WERI-Rb-1 (cell line): ENCODE results near the gene SFMBT2.

Experiments
- DNase-seq: peaks from one replicate; pipeline ENCODE4 v3.0.0-alpha.2; 2020
- H3K27ac ChIP-seq: fragments of 250-450 bp; sonication (Bioruptor Pico); 2 replicates; pipeline ENCODE4 v1.5.1; 2020; ENCODE audit warnings: mild to moderate bottlenecking, moderate library complexity
- H3K27me3 ChIP-seq: fragments of 250-450 bp; sonication (Bioruptor Pico); 2 replicates; pipeline ENCODE4 v1.5.1; 2021; ENCODE audit warnings: mild to moderate bottlenecking, low read depth, moderate library complexity; ENCODE audit not compliant: insufficient read depth, severe bottlenecking
- H3K36me3 ChIP-seq: fragments of 250-450 bp; sonication (Bioruptor Pico); 2 replicates; pipeline ENCODE4 v1.5.1; 2020; ENCODE audit warnings: mild to moderate bottlenecking, moderate library complexity
- H3K4me3 ChIP-seq: 2 replicates; pipeline ENCODE4 v1.5.1; 2011; ENCODE audit warnings: low read depth, mild to moderate bottlenecking, control low read depth, low read length
- H3K9me3 ChIP-seq: fragments of 250-450 bp; sonication (Bioruptor Pico); 2 replicates; pipeline ENCODE4 v1.5.1; 2021; ENCODE audit warnings: mild to moderate bottlenecking, moderate library complexity; ENCODE audit not compliant: severe bottlenecking
- TF ChIP-seq, protein P1 (sequence below): IDR thresholded peaks from 2 replicates; pipeline ENCODE4 v1.5.1; 2011; ENCODE audit warnings: low read depth, mild to moderate bottlenecking, control low read depth, inconsistent platforms, low read length

Gene SFMBT2

DNA sequence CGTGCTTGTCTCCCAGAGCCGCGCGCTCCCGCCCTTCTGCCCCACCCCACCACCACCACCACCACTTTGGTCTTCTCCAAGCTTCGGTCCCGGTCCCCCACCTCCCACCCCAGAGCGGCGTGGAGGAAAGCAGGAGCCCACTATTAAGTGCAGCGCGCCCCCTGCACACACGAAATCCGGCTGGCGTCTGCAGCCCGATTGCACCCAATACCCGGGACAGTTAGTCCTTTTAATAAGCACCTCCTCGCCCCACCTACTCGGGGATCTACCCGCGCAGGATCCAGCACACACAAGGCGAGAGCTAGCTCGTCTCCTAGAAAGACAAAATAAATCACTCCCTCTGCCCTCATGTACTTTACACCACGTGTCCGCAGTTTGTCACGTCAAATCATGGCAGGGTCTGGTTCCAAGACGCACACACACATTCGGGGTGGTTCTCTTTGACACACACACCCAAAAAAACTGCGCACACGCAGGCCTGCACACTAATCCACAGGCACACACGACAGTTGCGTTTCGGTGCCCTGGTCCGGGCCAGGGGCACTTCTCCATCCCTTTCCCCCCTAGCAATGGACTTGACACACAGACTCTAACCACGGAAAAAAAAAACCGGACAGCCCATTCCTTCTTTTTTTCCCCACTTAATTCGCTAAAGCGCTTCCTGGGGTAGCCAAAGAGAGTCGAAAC lies 1.6 kb downstream of the SFMBT2 start:
- H3K27me3 ChIP-seq: peaks cover 26% of the 10 kb centered on the region
- H3K4me3 ChIP-seq: no peak overlapping the region
- no peak for DNase-seq
- TF ChIP-seq, protein P1, sequence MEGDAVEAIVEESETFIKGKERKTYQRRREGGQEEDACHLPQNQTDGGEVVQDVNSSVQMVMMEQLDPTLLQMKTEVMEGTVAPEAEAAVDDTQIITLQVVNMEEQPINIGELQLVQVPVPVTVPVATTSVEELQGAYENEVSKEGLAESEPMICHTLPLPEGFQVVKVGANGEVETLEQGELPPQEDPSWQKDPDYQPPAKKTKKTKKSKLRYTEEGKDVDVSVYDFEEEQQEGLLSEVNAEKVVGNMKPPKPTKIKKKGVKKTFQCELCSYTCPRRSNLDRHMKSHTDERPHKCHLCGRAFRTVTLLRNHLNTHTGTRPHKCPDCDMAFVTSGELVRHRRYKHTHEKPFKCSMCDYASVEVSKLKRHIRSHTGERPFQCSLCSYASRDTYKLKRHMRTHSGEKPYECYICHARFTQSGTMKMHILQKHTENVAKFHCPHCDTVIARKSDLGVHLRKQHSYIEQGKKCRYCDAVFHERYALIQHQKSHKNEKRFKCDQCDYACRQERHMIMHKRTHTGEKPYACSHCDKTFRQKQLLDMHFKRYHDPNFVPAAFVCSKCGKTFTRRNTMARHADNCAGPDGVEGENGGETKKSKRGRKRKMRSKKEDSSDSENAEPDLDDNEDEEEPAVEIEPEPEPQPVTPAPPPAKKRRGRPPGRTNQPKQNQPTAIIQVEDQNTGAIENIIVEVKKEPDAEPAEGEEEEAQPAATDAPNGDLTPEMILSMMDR: no peak
- no peaks in the 10 kb centered on the region for H3K9me3 ChIP-seq
- no peaks in the 10 kb centered on the region for H3K36me3 ChIP-seq
- H3K27ac ChIP-seq: no peak overlapping the region

DNA sequence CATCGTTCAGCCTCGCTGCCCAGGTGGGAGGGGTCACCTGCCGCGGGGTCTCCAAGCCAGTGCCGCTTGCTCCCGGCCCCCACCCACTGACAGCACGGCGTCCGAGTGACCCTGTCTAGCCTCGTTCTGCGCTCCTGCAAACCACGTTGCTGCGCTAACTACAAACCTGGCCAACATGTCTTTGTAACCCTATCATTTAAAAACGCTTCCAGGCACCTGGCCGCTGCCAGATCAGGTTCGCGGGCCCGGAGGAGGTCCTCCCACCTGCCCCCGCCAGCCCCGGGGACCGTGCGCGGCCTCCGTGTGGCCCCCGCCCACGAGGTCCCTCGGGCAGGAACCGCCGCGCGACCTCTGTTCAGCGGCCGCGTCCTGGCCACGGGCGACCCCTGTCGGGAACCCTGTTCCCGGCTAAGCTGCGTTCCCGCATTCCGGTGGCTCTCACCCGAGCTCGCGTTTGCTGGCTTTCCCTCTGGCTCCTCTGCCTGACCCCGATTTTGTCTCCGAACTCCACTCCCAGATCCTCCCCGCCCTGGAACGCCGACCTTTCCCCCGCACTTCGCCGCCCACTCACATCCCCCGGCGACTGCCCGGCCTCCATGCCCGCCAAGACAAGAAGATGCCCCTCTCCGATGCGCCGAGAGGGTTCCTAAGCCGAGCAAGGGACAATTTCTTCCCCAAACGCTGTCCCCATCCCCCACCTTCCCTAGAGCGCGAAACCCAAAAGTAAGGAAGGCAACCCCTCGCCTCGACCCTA lies 2.4 kb downstream of the SFMBT2 start:
- H3K4me3 ChIP-seq: no peak overlapping the region
- TF ChIP-seq, protein P1: no peak
- H3K9me3 ChIP-seq: no peaks in the 10 kb centered on the region
- H3K36me3 ChIP-seq: no peaks in the 10 kb centered on the region
- H3K27ac ChIP-seq: no peak overlapping the region
- H3K27me3 ChIP-seq: peaks cover 26% of the 10 kb centered on the region
- DNase-seq: no peak

DNA sequence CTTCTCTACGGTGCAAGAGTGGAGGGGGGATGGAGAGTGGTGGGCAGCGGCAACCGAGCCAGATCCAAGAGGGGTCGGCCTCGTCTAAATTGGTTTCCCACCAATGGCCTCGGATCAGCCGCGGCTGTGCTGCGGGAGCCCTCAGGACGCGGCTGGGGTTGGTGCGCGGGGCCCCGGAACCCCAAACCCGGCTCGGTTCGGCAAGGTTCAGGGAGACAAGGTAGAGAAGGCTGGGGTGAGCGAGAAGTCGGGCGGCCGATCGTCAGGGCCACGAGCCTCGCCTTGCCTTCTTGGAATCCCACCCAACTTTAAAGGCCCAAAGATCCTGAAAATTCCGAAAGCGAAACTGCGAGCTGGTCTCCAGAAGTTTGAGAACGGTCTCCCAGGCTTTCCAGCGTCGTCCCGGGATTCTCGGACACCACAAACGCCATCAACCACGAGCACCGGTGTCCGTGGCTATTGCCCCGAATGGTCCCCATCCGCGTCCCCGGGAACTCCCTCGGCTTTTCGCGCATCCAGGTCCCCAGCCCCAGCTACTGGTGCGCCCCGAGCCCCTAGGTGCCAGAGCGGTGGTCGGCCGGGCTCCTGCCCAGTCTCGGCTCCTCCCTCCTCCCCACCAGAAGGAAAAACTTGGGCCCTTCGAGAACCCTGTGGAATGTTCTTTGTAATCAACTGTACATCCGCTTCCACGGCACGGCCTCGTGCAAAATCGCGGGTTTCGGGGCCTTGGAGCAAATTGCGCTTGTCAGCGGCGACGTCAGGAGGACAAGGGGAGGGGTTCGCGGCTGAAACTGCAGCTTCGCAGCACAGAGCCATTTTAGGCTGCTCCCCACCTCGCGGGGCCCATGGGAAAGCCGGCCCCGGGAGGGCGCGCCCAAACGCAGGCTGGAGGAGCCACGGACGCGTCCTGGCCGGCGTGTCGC lies 3.2 kb downstream of the SFMBT2 start:
- TF ChIP-seq, protein P1: no peak
- H3K27ac ChIP-seq: no peak overlapping the region
- no peaks in the 10 kb centered on the region for H3K9me3 ChIP-seq
- no peaks in the 10 kb centered on the region for H3K36me3 ChIP-seq
- H3K4me3 ChIP-seq: no peak overlapping the region
- no peak for DNase-seq
- H3K27me3 ChIP-seq: peaks cover 23% of the 10 kb centered on the region

DNA sequence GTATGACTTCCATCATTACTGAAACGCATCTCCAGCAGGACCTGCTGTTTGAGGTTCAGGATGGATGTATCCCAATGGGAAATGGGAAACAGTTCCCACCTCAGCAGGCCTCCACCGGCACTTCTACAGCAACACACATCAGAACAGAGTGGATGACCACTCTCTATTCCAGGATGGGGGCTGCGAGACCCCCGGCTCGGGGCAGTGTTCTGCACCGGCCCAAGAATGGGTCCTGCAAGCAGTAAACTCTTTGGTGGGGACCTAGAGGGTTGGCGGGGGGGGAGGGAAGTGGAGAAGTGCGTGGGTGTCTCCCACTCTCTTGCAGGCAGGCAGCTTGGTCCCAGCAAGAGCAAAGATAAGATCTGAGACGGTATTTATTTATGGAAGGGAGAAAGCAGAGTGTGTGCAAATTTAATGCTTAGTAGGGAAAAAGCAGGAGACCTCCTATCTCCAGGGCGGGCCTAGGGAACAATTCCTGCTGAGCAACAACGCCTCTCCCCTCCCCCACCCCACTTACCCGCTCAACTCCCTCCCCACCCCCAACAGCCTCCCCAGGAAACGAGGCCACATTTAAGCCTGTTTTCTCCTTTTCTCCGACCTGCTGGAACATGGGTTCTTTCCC lies 4.0 kb downstream of the SFMBT2 start:
- Histone ChIP-seq H3K36me3 (no peaks in the 10 kb centered on the region), H3K4me3 (no peak overlapping the region), H3K27ac (no peak overlapping the region), H3K27me3 (peaks cover 21% of the 10 kb centered on the region), H3K9me3 (no peaks in the 10 kb centered on the region)
- no peak for DNase-seq
- TF ChIP-seq, protein P1: no peak

DNA sequence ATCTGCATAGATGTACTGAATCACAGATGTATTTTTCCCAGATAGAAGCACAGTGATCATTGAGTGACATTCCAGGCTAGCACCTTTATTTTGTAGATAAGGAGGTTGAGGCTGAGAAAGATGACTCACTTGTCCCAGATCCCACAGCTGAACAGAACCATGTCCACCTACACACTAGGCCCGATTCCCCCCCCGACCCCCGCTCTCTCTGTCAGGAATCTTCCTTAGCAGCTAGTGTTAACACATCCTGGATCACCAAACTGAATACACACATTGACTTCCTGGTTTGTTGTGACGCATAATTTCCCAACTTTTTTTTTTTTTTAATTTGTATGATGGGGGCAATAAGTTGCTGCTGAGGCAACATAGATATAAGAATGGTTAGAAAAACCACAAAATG lies 5.2 kb downstream of the SFMBT2 start:
- Histone ChIP-seq H3K9me3 (no peaks in the 10 kb centered on the region), H3K27ac (no peak overlapping the region), H3K4me3 (no peak overlapping the region), H3K36me3 (no peaks in the 10 kb centered on the region), H3K27me3 (peaks cover 19% of the 10 kb centered on the region)
- no peak for DNase-seq
- TF ChIP-seq, protein P1: no peak
